ENCODE measurements around the gene THPO. TPM values are rescaled to one million over a fixed set of nuclear protein-coding genes. Genes with fewer than 3 reads are reported as not detected.
A peak's percentile ranks its signal among the peaks of the same experiment; 100 is the strongest.

THPO gene
- 0.56 to 1.1 TPM (median 0.63 TPM) in 3 replicates for total RNA-seq

DNA sequence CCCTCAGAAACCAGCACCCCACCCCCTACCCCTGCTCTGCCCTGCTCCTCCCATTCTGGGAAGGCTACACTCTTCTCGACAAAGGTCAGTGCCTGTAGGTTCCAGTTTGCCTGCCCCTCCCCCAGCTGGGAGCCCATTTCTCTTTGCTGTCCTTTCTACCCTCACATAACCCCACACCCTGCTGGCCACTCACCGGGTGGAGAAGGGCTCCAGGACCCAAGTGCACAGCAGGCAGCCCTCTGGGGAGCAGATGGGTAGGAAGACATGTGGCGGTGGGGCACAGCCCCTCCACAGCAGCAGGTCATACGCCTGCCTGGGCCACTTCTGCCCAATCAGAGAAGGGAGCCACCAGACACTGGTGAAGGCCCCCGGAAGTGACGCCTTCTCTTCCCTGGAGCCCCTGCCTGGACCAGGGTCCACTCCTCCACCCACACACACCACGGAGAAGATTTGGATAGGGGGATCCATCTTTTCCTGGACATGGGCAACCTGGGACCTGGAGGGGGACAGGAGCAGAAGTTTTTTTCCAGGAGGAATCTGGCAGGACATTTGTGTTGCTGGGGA lies at the start of gene THPO:
THPO (minus strand) TSS at position 326 of the 564 bp plus-strand sequence. CDS start 1,948 bp downstream, outside the sequence.
- Mint-ChIP-seq H3K9me3 (no peaks in the 10 kb centered on the region), H3K36me3 (no peaks in the 10 kb centered on the region), H3K27ac (peak within 1 kb of the TSS; percentile 28), H3K27me3 (ENCODE audit: low read depth) (peaks cover 53% of the 10 kb centered on the region), H3K4me1 (peaks cover 13% of the 10 kb centered on the region), H3K4me3 (peak within 1 kb of the TSS; percentile 68)
- TF ChIP-seq, protein P1, sequence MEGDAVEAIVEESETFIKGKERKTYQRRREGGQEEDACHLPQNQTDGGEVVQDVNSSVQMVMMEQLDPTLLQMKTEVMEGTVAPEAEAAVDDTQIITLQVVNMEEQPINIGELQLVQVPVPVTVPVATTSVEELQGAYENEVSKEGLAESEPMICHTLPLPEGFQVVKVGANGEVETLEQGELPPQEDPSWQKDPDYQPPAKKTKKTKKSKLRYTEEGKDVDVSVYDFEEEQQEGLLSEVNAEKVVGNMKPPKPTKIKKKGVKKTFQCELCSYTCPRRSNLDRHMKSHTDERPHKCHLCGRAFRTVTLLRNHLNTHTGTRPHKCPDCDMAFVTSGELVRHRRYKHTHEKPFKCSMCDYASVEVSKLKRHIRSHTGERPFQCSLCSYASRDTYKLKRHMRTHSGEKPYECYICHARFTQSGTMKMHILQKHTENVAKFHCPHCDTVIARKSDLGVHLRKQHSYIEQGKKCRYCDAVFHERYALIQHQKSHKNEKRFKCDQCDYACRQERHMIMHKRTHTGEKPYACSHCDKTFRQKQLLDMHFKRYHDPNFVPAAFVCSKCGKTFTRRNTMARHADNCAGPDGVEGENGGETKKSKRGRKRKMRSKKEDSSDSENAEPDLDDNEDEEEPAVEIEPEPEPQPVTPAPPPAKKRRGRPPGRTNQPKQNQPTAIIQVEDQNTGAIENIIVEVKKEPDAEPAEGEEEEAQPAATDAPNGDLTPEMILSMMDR (IDR thresholded peaks at IDR 0.05; ENCODE audit: unreplicated experiment) = no peak
- DNase-seq (ENCODE audit: low spot score in 2 of 2, unreplicated experiment in 2 of 2) = no peak

DNA sequence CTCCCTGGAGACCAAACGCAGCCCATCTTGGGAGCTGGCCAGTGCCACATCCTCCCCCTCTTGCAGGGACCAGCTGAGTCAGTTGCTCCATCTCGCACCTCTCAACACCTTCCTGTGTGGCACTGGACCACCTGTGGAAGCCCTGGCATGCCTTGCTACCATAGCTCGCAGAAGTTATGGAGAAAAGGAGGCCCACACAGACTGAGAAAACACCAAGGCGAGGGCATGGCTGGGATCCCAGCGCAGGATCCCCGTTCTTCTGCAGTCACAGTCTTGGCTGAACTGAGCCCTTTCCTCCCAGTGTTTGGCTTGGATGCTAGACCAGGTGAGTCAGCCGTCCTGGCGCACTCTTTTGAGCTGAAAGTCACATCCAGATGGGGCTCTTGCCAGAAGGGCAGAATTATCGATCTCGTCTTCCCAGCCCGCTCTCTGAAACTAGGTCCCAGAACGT lies 48.7 kb upstream of the THPO start:
- H3K27me3 Mint-ChIP-seq (ENCODE audit: low read depth) = peaks cover 1% of the 10 kb centered on the region
- H3K4me1 Mint-ChIP-seq = no peaks in the 10 kb centered on the region
- no peak overlapping the region for H3K4me3 Mint-ChIP-seq
- no peak for DNase-seq (ENCODE audit: low spot score in 2 of 2, unreplicated experiment in 2 of 2)
- H3K9me3 Mint-ChIP-seq = peaks cover 17% of the 10 kb centered on the region
- no peak overlapping the region for H3K27ac Mint-ChIP-seq
- H3K36me3 Mint-ChIP-seq = no peaks in the 10 kb centered on the region
- TF ChIP-seq, protein P1 (IDR thresholded peaks at IDR 0.05; ENCODE audit: unreplicated experiment) = no peak

DNA sequence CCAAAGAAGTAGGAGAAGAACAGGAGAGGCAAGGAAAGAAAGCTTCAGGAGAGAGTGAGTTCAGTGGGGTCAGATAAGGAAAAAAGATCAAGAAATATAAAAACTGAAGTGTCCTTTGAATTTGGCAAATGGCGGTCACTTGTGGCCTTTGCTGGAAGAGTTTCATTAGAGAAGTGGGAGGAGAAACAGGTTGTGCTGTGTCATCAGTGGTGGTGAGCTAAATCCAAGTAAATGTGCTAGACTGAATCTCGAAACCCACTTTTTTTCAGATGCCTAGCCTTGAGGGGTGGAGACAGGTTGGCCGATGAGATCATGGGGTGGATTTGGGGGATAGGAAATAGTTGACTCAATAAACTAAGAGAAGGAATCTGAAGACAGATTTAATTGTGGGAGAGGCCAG lies 45.6 kb upstream of the THPO start:
- no peak overlapping the region for H3K27ac Mint-ChIP-seq
- no peaks in the 10 kb centered on the region for H3K4me1 Mint-ChIP-seq
- TF ChIP-seq, protein P1 (IDR thresholded peaks at IDR 0.05; ENCODE audit: unreplicated experiment) = no peak
- no peaks in the 10 kb centered on the region for H3K36me3 Mint-ChIP-seq
- DNase-seq (ENCODE audit: low spot score in 2 of 2, unreplicated experiment in 2 of 2) = no peak
- no peak overlapping the region for H3K4me3 Mint-ChIP-seq
- H3K27me3 Mint-ChIP-seq (ENCODE audit: low read depth) = peaks cover 1% of the 10 kb centered on the region
- peaks cover 13% of the 10 kb centered on the region for H3K9me3 Mint-ChIP-seq

DNA sequence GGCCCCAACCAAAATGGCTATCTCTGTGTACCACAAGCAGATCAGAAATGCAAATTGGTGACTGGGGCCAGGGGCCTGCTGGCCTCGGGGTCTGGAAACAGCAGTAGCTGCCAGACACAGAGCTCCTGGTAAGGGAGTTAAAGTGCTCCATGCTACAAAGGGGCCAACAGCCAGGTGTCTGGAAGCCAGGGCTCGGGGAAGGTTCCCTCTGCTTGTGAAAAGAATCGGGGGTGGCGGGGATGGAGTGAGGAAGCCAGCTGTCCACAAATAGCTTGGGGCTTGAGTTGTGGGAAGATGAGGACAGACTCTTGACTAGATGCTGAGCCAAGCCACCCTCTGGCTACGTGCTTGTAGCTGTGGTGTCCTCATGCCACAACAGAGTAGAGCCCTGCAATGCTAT lies 41.2 kb upstream of the THPO start:
- Mint-ChIP-seq H3K4me3 (no peak overlapping the region), H3K4me1 (no peaks in the 10 kb centered on the region), H3K27ac (no peak overlapping the region), H3K9me3 (peaks cover 13% of the 10 kb centered on the region), H3K27me3 (ENCODE audit: low read depth) (no peaks in the 10 kb centered on the region), H3K36me3 (no peaks in the 10 kb centered on the region)
- no peak for DNase-seq (ENCODE audit: low spot score in 2 of 2, unreplicated experiment in 2 of 2)
- TF ChIP-seq, protein P1 (IDR thresholded peaks at IDR 0.05; ENCODE audit: unreplicated experiment) = no peak

DNA sequence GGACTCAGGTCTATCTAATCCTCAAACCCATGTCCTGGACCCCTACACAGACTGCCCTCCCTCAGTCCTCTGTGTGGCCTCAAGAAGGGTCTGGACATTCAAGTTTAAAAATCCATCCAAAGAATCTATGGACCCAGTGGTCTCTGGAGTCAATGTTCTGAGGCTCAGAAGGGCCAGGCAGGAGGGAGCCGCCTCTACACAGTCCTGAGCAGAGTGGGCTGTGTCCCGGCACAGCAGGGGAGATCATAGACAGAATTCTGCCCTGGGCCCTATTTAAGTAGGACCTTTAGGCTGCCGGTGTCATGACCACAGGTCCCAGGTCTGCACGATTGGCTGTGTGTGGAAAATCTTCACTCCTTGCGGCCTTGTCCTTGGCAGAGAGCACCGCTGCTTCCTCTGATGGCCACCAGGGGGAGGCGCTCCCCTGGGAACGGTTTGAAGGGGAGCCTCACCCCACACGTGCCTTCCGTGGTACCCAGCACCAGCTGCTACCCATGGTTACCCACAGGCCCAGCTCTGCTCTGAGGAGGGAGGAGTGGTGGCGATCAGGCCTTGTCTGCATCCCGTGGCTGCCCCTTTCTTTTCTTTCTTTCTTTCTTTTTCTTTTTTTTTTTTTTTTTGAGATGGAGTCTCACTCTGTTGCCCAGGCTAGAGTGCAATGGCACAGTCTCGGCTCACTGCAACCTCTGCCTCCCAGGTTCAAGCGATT lies 39.8 kb upstream of the THPO start:
- Mint-ChIP-seq H3K9me3 (peaks cover 2% of the 10 kb centered on the region), H3K36me3 (no peaks in the 10 kb centered on the region), H3K27ac (no peak overlapping the region), H3K27me3 (ENCODE audit: low read depth) (no peaks in the 10 kb centered on the region), H3K4me1 (no peaks in the 10 kb centered on the region), H3K4me3 (no peak overlapping the region)
- peak; percentile 53 to 73 for DNase-seq (ENCODE audit: low spot score in 2 of 2, unreplicated experiment in 2 of 2)
- TF ChIP-seq, protein P1 (IDR thresholded peaks at IDR 0.05; ENCODE audit: unreplicated experiment) = peak; percentile 83

Data from mesothelial cell of epicardium (in vitro differentiated cells).